Retinal pigment epithelial cell (primary cell): ENCODE data around the gene ZNF593.

Experiments
- DNase-seq: peaks from one replicate; pipeline ENCODE4 v3.0.0-alpha.2; 2010; ENCODE audit warnings: low read depth
- H3K4me3 ChIP-seq: 2 replicates; pipeline ENCODE4 v1.5.1; 2011; ENCODE audit warnings: mild to moderate bottlenecking, low read length, control low read depth, moderate library complexity
- TF ChIP-seq, protein P1 (sequence below): conservative IDR thresholded peaks from 2 replicates; pipeline ENCODE4 v1.5.1; 2011; ENCODE audit warnings: low read depth, low read length, control low read depth, inconsistent platforms

The ZNF593 gene

DNA sequence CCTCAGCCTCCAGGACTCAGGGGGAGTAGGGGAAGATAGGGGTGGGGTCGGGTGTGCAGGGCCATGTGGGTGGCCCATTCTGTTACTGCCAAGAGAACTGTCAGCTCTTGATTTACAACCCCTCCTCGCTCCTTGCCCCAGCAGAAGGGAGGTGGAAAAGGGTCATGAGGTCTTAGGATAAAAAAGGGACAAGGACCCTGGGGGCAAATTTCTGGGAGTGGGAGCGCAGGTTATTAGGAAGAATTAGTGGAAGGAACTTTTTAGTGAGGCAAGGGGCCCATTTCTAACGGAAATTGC lies 10.0 kb upstream of the ZNF593 start:
- no peak for DNase-seq
- TF ChIP-seq, protein P1, sequence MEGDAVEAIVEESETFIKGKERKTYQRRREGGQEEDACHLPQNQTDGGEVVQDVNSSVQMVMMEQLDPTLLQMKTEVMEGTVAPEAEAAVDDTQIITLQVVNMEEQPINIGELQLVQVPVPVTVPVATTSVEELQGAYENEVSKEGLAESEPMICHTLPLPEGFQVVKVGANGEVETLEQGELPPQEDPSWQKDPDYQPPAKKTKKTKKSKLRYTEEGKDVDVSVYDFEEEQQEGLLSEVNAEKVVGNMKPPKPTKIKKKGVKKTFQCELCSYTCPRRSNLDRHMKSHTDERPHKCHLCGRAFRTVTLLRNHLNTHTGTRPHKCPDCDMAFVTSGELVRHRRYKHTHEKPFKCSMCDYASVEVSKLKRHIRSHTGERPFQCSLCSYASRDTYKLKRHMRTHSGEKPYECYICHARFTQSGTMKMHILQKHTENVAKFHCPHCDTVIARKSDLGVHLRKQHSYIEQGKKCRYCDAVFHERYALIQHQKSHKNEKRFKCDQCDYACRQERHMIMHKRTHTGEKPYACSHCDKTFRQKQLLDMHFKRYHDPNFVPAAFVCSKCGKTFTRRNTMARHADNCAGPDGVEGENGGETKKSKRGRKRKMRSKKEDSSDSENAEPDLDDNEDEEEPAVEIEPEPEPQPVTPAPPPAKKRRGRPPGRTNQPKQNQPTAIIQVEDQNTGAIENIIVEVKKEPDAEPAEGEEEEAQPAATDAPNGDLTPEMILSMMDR, result no peak
- H3K4me3 ChIP-seq, result no peak overlapping the region

DNA sequence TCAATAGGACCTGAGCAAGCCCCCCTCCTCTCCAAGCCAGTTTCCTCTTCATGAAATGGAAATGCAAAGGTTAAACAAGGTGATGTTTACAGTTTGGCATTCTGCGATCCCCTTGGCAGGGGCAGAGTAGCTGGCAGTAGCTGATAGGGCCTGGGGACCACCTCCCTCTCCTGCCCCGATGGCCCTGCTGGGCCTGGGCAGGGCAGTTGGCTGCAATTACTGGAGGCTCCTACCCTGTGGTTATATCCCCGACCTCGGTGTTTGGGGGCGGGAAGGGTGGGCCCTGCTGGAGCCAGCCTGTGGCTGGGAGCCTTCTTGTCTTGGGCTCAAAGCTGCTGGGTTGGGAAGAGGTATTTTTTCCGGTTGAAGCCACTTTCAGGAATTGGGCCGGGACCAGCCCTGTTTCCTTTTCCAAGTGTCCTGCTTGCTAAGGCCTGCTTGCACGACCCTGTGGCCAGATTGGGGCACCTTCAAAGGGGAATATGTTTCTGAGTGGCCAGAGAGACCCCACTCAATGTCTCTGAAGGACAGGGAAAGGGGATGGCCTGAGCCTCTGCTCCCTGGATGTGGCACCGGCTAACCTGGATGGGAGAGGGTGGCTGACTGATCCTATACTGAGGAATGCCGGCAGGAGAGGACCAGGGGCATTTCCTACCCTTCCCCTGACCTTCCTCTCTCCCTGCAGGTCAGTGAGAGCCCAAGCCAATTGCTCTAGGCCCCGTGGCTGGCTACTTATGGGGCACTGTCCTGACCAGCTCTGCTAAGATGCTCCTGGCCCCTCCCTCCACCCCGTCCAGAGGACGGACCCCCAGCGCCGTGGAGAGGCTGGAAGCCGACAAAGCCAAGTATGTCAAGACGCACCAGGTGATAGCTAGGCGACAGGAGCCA lies 8.9 kb upstream of the ZNF593 start:
- TF ChIP-seq, protein P1, result no peak
- no peak overlapping the region for H3K4me3 ChIP-seq
- no peak for DNase-seq

DNA sequence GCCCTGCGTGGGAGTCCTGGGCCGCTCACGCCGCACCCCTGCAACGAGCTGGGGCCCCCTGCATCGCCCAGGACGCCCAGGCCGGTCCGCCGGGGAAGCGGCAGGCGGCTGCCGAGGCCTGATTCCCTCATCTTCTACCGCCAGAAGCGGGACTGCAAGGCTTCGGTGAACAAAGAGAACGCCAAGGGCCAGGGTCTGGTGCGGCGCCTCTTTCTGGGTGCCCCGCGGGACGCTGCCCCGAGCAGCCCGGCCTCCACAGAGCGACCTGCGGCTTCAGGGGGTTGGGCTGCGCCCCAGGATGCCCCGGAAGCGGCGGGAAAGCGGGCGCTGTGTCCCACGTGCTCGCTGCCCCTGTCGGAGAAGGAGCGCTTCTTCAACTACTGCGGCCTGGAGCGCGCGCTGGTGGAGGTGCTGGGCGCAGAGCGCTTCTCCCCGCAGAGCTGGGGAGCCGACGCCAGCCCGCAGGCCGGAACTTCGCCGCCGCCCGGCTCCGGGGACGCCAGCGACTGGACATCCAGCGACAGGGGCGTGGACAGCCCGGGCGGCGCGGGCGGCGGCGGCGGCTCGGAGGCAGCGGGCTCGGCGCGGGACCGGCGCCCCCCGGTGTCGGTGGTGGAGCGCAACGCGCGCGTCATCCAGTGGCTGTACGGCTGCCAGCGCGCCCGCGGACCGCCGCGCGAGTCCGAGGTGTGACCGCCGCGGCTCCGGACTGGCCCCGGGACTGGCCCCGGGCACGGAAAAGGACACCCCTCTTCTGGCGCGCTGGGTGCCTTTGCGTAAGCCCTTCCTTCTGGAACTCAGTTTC lies 8.1 kb upstream of the ZNF593 start:
- H3K4me3 ChIP-seq, result peak overlapping the region; percentile 37
- TF ChIP-seq, protein P1, result no peak
- DNase-seq, result no peak

DNA sequence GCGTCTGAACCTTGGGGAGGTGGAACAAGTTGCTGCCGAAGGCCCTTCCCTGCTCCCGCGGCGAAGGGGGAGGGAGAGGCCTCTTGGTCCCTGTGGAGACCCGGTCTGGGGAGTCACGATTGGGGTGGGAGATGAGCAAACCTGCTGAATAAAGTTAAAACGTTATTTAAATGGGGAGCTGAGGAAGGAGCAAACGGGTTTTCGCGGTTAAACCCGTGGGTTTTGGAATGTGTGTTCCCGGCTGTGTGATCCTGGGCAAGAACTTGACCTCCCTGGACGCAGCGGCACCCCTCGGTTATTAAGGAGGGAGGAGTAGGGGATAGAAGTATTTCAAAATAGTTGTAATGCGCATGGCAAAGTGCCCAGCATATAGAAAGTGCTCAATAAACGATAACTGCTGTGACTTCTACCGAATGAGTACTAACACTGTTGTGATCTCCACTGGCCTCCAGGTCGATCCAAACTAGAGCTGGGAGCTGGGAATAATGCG lies 7.4 kb upstream of the ZNF593 start:
- no peak for DNase-seq
- TF ChIP-seq, protein P1, result peak; percentile 1

DNA sequence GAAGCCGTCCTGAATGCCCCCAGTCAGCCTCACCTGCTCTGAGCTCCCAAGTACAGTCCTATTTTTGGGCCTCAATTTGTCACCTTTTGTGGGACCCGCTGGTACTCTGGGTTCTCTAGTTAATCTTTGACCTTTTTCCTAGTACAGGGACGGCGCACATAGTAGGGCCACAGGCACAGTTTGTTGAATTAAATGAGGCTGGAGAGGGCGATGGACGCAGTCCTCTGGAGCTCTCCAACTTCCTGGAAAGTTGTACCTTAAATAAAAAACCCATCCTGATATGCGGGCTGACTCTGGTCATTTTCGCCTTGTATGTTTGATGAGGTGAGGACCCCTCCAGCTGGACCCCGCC lies 6.0 kb upstream of the ZNF593 start:
- TF ChIP-seq, protein P1, result no peak
- no peak for DNase-seq
- H3K4me3 ChIP-seq, result no peak overlapping the region

More for the DNA sequence above, 7.4 kb upstream of the ZNF593 start:
- H3K4me3 ChIP-seq, result peak overlapping the region; percentile 33

DNA sequence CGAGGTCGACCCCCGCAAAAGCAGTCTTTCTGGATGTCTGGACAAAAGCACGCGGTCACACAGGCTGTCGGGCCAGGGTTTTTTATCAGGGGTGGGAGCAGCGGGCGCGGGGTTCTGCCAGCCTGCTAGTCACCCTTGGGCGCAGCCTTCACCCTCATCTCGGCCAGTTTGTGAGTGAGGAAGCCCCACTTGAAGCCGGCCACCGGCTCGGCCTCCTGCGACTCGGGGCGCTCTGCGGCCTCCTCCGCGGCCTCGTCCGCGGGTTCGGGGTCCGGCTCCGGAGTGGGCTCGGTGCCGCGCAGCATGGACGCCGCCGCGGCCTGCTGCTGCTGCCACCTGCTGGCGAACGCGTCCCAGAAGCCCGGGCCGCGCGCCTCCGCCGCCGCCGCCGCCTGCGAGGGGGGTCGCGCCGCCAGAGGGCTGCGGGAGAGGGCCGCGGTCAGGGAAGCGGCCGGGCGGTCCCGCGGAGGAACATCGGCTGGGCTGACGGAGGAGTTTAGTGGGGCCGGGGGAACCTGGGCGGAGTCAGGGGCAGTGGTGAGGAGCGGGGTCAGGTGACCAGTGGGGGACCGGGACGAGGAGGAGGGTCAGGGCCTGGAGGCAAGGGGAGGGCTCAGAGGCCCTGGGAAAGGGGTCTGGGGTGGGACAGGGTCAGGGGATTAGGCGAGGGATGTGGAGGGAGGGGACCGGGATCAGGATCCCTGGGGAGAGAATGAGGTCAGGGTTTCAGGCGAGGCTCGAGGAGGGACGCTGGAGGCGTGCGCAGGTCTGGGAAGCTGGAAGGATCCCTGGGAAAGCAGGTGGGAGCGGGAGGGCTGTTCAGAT lies 5.5 kb upstream of the ZNF593 start:
- TF ChIP-seq, protein P1, result peak; percentile 31
- peak overlapping the region; percentile 44 for H3K4me3 ChIP-seq
- no peak for DNase-seq
